ENCODE data around the gene ZNF177.
"Not testable (repeated sequence)": the region's sequence is repeated elsewhere in the genome, so short reads cannot be mapped to it uniquely, and the experiment has no call there.

The ZNF177 gene

GRCh38 chr19:9362905-9363304, at the start of gene ZNF177:
ZNF177 (plus strand) TSS chr19:9363013; CDS start chr19:9378312, 15,299 bp downstream.
- no peak for DNase-seq (ENCODE audit: low spot score)
- TF ChIP-seq, protein P1, sequence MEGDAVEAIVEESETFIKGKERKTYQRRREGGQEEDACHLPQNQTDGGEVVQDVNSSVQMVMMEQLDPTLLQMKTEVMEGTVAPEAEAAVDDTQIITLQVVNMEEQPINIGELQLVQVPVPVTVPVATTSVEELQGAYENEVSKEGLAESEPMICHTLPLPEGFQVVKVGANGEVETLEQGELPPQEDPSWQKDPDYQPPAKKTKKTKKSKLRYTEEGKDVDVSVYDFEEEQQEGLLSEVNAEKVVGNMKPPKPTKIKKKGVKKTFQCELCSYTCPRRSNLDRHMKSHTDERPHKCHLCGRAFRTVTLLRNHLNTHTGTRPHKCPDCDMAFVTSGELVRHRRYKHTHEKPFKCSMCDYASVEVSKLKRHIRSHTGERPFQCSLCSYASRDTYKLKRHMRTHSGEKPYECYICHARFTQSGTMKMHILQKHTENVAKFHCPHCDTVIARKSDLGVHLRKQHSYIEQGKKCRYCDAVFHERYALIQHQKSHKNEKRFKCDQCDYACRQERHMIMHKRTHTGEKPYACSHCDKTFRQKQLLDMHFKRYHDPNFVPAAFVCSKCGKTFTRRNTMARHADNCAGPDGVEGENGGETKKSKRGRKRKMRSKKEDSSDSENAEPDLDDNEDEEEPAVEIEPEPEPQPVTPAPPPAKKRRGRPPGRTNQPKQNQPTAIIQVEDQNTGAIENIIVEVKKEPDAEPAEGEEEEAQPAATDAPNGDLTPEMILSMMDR (IDR thresholded peaks at IDR 0.05; ENCODE audit: extremely low read depth, missing control alignments): no peak

- TF ChIP-seq, protein P1 (IDR thresholded peaks at IDR 0.05; ENCODE audit: extremely low read depth, missing control alignments): no peak
Observed at GRCh38 chr19:9313756-9314155, 49.1 kb upstream of the ZNF177 start.

DNA sequence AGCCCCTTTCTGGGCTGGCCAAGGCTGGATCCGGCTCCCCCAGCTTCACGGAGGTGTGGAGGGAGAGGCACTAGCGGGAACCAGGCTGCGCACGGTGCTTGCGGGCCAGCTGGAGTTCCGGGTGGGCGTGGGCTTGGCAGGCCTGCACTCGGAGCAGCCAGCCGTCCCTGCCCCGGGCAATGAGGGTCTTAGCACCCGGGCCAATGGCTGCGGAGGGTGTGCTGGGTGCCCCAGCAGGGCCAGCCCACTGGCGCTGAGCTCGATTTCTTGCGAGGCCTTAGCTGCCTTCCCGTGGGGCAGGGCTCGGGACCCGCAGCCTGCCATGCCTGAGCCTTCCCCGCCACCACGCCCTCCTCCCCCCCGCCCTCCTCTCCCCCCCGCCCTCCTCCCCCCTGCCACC, 41.5 kb upstream of the ZNF177 start:
- DNase-seq (ENCODE audit: low spot score): no peak
- TF ChIP-seq, protein P1 (IDR thresholded peaks at IDR 0.05; ENCODE audit: extremely low read depth, missing control alignments): no peak

More at GRCh38 chr19:9313756-9314155, 49.1 kb upstream of the ZNF177 start:
- DNase-seq (ENCODE audit: low spot score): no peak

GRCh38 chr19:9321756-9322155, 41.1 kb upstream of the ZNF177 start:
- not testable (repeated sequence) for DNase-seq (ENCODE audit: low spot score)

DNA sequence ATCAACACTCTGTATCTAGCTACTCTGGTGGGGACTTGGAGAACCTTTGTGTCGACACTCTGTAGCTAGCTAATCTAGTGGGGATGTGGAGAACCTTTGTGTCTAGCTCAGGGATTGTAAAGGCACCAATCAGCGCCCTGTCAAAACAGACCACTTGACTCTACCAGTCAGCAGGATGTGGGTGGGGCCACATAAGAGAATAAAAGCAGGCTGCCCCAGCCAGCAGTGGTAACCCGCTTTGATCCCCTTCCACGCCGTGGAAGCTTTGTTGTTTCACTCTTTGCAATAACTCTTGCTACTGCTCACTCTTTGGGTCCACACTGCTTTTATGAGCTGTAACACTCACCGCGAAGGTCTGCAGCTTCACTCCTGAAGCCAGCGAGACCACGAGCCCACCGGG, 40.6 kb upstream of the ZNF177 start:
- DNase-seq (ENCODE audit: low spot score): not testable (repeated sequence)

DNA sequence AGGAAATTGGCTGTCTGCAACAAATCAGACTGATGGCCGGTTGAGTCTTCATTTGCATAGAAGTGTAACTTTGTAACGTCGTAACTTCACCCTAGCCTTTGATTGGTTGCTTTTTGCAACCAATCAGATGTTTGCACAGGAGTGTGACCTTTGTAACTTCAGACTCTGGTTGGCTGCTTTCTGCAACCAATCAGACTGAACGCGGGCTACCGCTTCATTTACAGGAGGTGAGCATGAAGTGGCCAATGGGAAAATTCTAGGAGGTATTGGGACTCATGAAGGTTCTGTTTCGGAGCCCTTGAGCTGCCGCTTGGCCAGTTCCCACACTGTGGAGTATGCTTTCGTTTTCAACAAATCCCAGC, 39.3 kb upstream of the ZNF177 start:
- no peak for DNase-seq (ENCODE audit: low spot score)
- TF ChIP-seq, protein P1 (IDR thresholded peaks at IDR 0.05; ENCODE audit: extremely low read depth, missing control alignments): no peak

GRCh38 chr19:9323919-9324583, 38.8 kb upstream of the ZNF177 start, which contains the start of gene ZNF559:
ZNF559 (plus strand) TSS chr19:9324179; CDS start chr19:9338550, 14,371 bp downstream.
- peak; percentile 94 for DNase-seq (ENCODE audit: low spot score)
- TF ChIP-seq, protein P1 (IDR thresholded peaks at IDR 0.05; ENCODE audit: extremely low read depth, missing control alignments): no peak

- peak; percentile 16 for DNase-seq (ENCODE audit: low spot score)
- TF ChIP-seq, protein P1 (IDR thresholded peaks at IDR 0.05; ENCODE audit: extremely low read depth, missing control alignments): no peak
Observed at GRCh38 chr19:9324584-9324962, 38.2 kb upstream of the ZNF177 start.
